Measurements from ENCODE around the gene ZNRF2.
"Not testable (repeated sequence)": the region's sequence is repeated elsewhere in the genome, so short reads cannot be mapped to it uniquely, and the experiment has no call there.

The ZNRF2 gene

DNA sequence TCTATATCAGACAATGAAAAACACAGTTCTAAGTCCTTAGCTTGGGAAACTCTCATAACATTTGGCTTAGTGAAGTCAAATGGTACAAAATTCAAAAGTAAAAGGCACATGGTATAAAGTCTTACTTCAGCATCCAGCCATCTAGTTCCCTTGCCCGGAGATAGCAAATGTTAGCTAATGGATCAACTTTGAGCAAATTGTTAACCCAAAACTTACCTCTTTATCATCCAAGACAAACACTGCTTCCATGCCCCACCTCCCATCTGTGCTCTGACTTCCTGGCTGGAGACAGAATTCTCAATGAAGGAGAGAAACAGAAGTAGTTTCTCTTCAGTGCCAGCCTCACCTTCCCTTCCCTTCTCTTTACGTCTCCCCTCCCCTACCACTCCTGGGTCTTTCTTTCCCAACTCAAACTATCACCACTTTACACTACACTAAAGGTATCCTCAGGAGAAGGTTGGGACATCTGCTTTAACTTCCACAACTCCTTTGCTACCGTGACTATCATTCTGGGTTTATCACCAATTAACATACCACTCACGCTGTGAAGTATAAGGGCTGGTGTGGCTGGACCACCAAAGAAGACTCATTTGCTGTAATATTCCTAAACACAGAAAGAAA is 21.2 kb upstream of the ZNRF2 start:
- DNase-seq: no peak

GRCh38 chr7:30264052-30264451 is 20.3 kb upstream of the ZNRF2 start:
- no peak for DNase-seq

GRCh38 chr7:30265189-30265588 is 19.2 kb upstream of the ZNRF2 start:
- DNase-seq: not testable (repeated sequence)

GRCh38 chr7:30266686-30267085 is 17.7 kb upstream of the ZNRF2 start:
- DNase-seq: no peak

GRCh38 chr7:30268586-30268985 is 15.8 kb upstream of the ZNRF2 start:
- DNase-seq: no peak

- no peak for DNase-seq
These were observed 14.9 kb upstream of the ZNRF2 start for GRCh38 chr7:30269490-30269889.

GRCh38 chr7:30270921-30271320 is 13.5 kb upstream of the ZNRF2 start:
- no peak for DNase-seq

GRCh38 chr7:30272126-30272525 is 12.3 kb upstream of the ZNRF2 start:
- DNase-seq: no peak

DNA sequence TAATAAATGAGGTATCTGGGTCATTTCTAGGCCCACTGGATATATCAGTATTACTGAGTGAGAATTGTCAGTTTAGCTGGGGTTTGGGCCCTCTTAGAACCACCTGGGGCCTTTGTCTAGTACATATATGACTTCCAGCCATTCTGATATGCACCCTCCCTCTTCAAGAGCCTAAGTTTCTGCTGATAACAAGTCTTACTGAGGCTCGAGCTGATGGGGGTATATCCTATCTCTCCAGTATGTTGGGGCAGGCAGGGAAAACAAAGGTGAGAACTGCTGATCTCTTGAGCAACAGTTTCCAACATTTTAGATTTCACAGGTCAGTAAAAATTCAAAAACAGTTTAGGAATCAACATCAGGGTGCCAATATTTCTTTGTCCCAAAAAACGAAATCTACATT is 10.8 kb upstream of the ZNRF2 start:
- DNase-seq: no peak

- DNase-seq: no peak
These were observed 9.8 kb upstream of the ZNRF2 start for GRCh38 chr7:30274641-30275040.

GRCh38 chr7:30276203-30276900 is 8.0 kb upstream of the ZNRF2 start:
- DNase-seq: peak; percentile 9

- DNase-seq: no peak
These were observed 6.0 kb upstream of the ZNRF2 start for GRCh38 chr7:30278376-30278775.

- DNase-seq: no peak
These were observed 5.3 kb upstream of the ZNRF2 start for GRCh38 chr7:30278849-30279652.

DNA sequence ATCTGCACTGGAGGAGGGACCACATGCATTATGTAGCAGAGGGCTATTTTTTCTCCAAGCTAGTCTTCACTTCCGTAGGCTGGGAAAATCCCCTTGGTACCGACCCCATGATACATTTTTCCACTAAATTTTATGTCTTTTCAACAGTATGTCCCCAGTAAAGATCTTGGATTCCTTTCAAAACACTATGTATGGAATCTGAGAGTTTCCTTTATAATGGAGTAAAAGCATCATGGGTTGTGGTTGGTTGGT is 4.8 kb upstream of the ZNRF2 start:
- DNase-seq: no peak

- no peak for DNase-seq
These were observed 3.8 kb upstream of the ZNRF2 start for GRCh38 chr7:30280631-30281030.

- DNase-seq: no peak
These were observed 3.1 kb upstream of the ZNRF2 start for GRCh38 chr7:30281263-30281662.

GRCh38 chr7:30281791-30282190 is 2.6 kb upstream of the ZNRF2 start:
- no peak for DNase-seq

DNA sequence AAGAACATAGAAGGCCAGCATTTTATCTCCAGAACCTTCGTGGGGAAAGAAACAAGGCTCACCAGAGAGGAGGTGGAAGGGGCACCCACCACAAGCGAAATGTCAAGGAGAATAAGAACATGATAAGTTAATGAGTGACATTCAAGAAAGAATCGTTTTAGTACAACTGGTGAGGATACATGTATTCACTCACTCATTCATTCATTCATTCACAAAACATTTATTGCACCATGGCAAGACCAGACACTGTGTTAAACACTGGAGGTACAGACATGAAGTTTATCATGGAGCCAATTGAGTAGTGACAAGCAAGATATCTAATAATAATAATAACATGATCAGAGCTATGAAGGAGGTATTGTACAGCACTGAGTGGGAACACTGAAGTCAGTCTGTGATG is 1.7 kb upstream of the ZNRF2 start:
- no peak for DNase-seq

- DNase-seq: peak; percentile 22
These were observed 704 bp downstream of the ZNRF2 start for GRCh38 chr7:30285067-30285535.

DNA sequence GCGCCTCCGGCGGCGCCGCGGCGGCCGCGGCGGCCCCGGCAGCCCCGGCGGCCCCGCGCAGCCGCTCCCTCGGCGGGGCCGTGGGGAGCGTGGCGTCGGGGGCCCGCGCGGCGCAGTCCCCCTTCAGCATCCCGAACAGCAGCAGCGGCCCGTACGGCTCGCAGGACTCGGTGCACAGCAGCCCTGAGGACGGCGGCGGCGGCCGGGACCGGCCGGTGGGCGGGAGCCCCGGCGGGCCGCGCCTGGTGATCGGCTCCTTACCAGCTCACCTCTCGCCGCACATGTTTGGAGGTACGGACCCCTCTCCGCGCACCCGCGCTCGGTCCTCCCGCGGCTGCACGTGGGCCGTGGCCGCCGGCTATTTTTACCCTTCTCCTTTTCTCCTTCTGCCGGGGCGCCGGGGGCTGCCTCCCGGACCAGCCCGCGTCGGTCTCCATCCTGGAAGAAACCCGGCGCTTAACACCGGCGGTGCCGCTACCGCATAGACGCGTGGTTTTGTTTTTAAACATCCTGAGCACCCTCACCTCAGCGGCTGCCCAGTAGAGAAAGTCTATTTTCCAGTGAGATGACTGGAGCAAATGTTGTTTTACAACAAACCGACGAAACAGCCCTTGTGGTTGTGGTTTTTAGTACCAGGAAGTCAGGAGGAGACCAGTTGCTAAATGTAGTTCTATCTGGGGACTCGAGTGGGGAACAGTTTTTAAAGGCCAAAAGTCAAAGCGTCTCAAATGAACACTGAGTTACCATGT is 1.3 kb downstream of the ZNRF2 start:
- peak; percentile 46 for DNase-seq

GRCh38 chr7:30286749-30287148 is 2.4 kb downstream of the ZNRF2 start:
- DNase-seq: no peak

GRCh38 chr7:30287625-30288024 is 3.2 kb downstream of the ZNRF2 start:
- DNase-seq: not testable (repeated sequence)

GRCh38 chr7:30289634-30290033 is 5.2 kb downstream of the ZNRF2 start:
- not testable (repeated sequence) for DNase-seq
